ENCODE data around the gene IGSF5. TPM values are rescaled to one million over a fixed set of nuclear protein-coding genes. Genes with fewer than 3 reads are reported as not detected.
A peak's percentile ranks its signal among the peaks of the same experiment; 100 is the strongest.
"Not testable (repeated sequence)": the region's sequence is repeated elsewhere in the genome, so short reads cannot be mapped to it uniquely, and the experiment has no call there.

The IGSF5 gene
- total RNA-seq (under 1 TPM; 0.39 to 0.62 TPM), polyA plus RNA-seq (ENCODE audit: insufficient read depth, low read depth, low replicate concordance) (1.6 TPM)
- long read RNA-seq, donor 1: 0 reads
- long read RNA-seq, donor 2: 0 reads

DNA sequence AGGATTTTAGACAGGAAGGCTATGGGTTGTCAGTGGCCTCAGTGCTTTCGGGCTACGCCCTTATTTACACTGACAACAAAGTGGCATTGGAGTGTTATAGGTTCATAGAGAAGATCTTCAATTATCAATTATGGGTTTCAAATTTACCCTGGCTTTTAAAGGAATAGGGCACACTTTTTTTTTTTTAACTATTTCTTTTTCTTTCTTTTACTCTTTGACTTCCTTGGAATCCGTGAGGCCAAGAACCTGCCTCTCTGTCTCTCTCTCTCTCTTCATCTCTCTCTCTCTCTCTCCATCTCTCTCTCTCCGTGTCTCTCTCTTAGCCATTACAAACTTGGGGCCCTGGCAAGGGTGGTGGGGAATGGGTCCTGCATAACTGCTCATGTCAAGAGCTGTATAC is at the start of gene IGSF5:
IGSF5 (plus strand) TSS at position 301 of the 400 bp plus-strand sequence. CDS start 327 bp downstream, outside the sequence.
- 82 to 94% methylated on average over 4 of the region's 4 CpGs for WGBS, 2 donors
- H3K4me3 ChIP-seq; DNase-seq; H3K4me1 ChIP-seq; H3K36me3 ChIP-seq (ENCODE audit: low read depth, missing control alignments); H3K27ac ChIP-seq; H3K27me3 ChIP-seq; intact Hi-C loops (cut with DNase I; ENCODE audit: low total_unique reads); H3K9me3 ChIP-seq: not testable (repeated sequence)

DNA sequence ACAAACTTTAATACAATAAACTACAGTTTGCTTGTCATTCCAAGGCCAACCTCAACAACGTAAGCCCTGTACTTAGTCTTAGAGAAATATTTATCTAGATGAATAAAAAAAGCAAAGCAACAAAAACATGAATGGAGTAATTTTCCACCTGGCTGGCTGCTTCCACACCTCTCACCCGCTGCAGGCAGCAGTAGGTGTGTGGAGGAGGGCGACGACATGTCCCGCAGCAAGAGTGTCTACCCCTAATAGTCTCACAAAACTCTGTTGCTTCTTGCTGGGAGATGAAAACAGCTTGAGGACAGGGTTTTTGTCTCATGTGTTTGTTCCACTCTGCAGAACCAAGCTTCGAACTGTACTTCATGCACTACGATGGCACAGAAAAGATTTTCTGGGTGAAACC is 48.8 kb upstream of the IGSF5 start:
- H3K4me1 ChIP-seq: no peaks in the 10 kb centered on the region
- H3K9me3 ChIP-seq: no peaks in the 10 kb centered on the region
- H3K27ac ChIP-seq: no peak overlapping the region
- intact Hi-C loops (cut with DNase I; ENCODE audit: low total_unique reads): no loop called here
- H3K4me3 ChIP-seq: no peak overlapping the region
- no peak for DNase-seq
- H3K27me3 ChIP-seq: no peaks in the 10 kb centered on the region
- H3K36me3 ChIP-seq (ENCODE audit: low read depth, missing control alignments): no peaks in the 10 kb centered on the region
- TF ChIP-seq, protein P1, sequence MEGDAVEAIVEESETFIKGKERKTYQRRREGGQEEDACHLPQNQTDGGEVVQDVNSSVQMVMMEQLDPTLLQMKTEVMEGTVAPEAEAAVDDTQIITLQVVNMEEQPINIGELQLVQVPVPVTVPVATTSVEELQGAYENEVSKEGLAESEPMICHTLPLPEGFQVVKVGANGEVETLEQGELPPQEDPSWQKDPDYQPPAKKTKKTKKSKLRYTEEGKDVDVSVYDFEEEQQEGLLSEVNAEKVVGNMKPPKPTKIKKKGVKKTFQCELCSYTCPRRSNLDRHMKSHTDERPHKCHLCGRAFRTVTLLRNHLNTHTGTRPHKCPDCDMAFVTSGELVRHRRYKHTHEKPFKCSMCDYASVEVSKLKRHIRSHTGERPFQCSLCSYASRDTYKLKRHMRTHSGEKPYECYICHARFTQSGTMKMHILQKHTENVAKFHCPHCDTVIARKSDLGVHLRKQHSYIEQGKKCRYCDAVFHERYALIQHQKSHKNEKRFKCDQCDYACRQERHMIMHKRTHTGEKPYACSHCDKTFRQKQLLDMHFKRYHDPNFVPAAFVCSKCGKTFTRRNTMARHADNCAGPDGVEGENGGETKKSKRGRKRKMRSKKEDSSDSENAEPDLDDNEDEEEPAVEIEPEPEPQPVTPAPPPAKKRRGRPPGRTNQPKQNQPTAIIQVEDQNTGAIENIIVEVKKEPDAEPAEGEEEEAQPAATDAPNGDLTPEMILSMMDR (IDR thresholded peaks at IDR 0.05): no peak
- TF ChIP-seq POLR2A (IDR thresholded peaks at IDR 0.05): no peak
- 76 to 85% methylated on average over 7 of the region's 7 CpGs for WGBS, 2 donors

DNA sequence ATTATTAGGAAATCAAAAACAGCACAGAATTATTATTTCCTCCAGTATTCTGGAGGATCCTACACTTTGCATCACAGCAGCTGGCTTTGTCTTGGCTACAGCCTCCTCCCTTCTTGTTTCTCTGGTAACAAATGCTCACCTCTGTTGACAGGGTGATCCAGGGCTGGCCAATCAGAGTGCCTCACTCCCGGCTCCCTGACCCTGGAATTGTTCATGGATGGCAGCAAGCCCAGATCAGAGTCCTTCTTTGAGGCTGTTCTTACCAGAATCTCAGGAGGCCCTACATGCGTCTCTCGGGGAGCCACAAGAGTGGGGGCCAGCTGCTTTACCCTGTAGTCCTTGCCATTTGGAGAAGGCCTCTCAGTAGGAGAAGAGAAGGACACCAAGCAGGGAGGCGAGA is 48.4 kb upstream of the IGSF5 start:
- Histone ChIP-seq H3K4me3 (no peak overlapping the region), H3K27ac (no peak overlapping the region), H3K4me1 (no peaks in the 10 kb centered on the region), H3K9me3 (no peaks in the 10 kb centered on the region), H3K27me3 (no peaks in the 10 kb centered on the region), H3K36me3 (ENCODE audit: low read depth, missing control alignments) (no peaks in the 10 kb centered on the region)
- intact Hi-C loops (cut with DNase I; ENCODE audit: low total_unique reads): no loop called here
- no peak for TF ChIP-seq POLR2A (IDR thresholded peaks at IDR 0.05)
- TF ChIP-seq, protein P1 (IDR thresholded peaks at IDR 0.05): no peak
- DNase-seq: peak; percentile 44
- 47 to 64% methylated on average over 2 to 4 of the region's 4 CpGs for WGBS, 2 donors

DNA sequence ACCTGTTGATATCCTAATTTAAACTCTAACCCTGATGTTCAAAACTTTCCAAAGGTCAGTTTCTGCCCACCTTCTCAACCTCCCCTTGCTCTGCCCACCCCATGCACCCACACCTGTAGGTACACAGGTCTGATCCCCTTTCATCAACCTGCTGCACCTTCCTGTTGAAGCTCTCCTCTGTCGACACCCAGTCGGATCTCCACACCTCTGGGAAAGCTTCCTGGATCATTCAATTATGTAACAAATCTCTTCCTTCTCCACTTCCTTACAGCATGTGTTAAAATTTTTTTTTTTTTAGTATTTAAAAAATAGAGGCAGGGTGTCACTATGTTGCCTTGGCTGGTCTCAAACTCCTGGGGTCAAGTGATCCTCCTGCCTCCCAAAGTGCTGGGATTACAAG is 44.7 kb upstream of the IGSF5 start:
- TF ChIP-seq POLR2A (IDR thresholded peaks at IDR 0.05): no peak
- TF ChIP-seq, protein P1 (IDR thresholded peaks at IDR 0.05): no peak
- Histone ChIP-seq H3K4me3 (no peak overlapping the region), H3K27me3 (no peaks in the 10 kb centered on the region), H3K27ac (no peak overlapping the region), H3K36me3 (ENCODE audit: low read depth, missing control alignments) (no peaks in the 10 kb centered on the region), H3K9me3 (no peaks in the 10 kb centered on the region), H3K4me1 (no peaks in the 10 kb centered on the region)
- WGBS, 2 donors: 78 to 83% methylated on average over 2 of the region's 2 CpGs
- intact Hi-C loops (cut with DNase I; ENCODE audit: low total_unique reads): no loop called here
- no peak for DNase-seq

DNA sequence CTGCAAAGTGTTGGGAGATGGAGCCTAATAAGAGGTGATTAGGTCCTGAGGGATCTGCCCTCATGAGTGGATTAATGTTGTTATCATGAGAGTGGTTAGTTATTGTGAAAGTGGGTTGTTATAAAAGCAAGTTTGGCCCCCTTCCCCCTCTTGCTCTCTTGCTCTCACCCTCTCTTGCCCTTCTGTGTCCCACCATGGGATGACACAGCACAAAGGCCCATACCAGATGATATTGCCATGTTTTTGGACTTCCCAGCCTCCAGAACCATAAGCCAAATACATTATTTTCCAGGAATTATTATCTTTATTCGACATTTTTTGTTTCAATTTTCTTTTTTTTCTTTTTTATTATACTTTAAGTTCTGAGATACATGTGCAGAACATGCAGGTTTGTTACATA is 41.4 kb upstream of the IGSF5 start:
- no peak for DNase-seq
- Histone ChIP-seq H3K9me3 (no peaks in the 10 kb centered on the region), H3K27me3 (no peaks in the 10 kb centered on the region), H3K4me3 (no peak overlapping the region), H3K36me3 (ENCODE audit: low read depth, missing control alignments) (no peaks in the 10 kb centered on the region), H3K4me1 (no peaks in the 10 kb centered on the region), H3K27ac (no peak overlapping the region)
- WGBS, 2 donors: 69 to 91% methylated on average over 1 of the region's 1 CpG
- no peak for TF ChIP-seq POLR2A (IDR thresholded peaks at IDR 0.05)
- TF ChIP-seq, protein P1 (IDR thresholded peaks at IDR 0.05): no peak
- intact Hi-C loops (cut with DNase I; ENCODE audit: low total_unique reads): no loop called here
